ENCODE measurements around the gene CYP2R1.

The CYP2R1 gene

DNA sequence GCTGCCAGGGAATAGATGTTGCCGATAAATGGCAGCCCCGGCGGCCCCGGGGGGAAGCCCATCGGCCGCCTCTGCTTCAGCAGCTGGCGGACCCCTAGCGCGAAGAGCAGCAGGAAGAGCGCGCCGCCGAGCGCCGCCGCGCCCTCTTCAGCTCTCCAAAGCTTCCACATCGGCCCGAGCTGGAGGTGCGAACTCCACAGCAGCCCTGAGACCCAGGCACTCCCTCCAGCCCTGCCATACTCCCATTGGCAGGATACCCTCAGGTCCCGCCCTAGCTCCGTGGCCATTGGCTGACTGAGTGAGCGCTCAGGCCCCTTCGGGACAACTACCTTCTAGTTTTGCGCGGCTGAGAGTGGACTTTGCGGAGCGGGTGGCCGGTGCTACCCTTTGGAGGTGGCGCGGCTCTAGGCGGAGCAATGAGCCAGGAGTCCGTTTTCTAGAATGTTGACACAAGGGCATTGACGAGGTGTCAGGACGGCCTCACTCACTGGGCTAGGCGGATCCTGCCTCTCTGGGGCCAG lies at the start of gene CYP2R1:
Gene CYP2R1, minus strand, starts transcription at position 196 of the 521 bp plus-strand sequence. Its CDS starts 26 bp downstream, at position 170.
- DNase-seq (ENCODE audit: extremely low spot score, insufficient read length, low read depth) (peak; percentile 95), FAIRE-seq (peak; percentile 98)

DNA sequence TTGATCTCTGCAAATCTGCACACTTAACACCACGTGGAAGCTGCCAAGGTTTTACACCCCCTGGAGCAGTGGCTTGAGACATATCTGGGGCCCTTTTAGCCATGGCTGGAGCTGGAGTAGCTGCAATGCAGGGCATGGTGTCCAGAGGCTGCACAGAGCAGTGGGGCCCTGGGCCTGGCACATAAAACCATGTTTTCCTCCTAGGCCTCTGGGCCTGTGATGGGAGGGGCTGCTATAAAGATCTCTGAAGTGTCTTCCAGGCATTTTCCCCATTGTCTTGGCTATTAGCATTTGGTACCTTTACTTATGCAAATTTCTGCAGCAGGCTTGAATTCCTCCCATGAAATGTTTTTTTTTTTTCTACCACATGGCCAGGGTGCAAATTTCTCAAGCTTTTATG lies 46.9 kb upstream of the CYP2R1 start:
- no peak for DNase-seq (ENCODE audit: extremely low spot score, insufficient read length, low read depth)
- no peak for FAIRE-seq

- FAIRE-seq (no peak), DNase-seq (ENCODE audit: extremely low spot score, insufficient read length, low read depth) (no peak)
Observed at GRCh38 chr11:14934641-14935351, 42.8 kb upstream of the CYP2R1 start.

GRCh38 chr11:14932447-14932846 lies 40.4 kb upstream of the CYP2R1 start:
- DNase-seq (ENCODE audit: extremely low spot score, insufficient read length, low read depth) = no peak
- no peak for FAIRE-seq

DNA sequence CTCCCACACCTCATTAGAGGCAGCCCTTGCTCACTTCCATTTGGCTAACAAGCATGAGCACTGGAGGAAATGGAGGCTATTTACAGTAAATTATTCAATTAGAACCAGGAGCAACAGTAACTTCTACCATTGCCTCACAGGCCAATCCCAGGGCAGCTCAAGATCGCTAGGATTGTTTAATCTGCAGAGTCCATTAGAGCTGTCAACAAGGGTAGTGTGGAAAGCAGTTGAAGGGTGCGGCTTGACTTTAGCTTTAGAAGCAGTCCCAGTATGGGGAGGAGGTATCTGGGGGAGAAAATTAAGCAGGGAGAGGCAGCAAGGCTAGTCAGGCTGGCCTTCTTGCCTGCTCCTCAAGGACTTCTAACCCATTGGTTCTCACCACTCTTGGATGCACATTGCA lies 38.3 kb upstream of the CYP2R1 start:
- FAIRE-seq (no peak), DNase-seq (ENCODE audit: extremely low spot score, insufficient read length, low read depth) (no peak)

GRCh38 chr11:14927146-14927545 lies 35.1 kb upstream of the CYP2R1 start:
- no peak for FAIRE-seq
- no peak for DNase-seq (ENCODE audit: extremely low spot score, insufficient read length, low read depth)

DNA sequence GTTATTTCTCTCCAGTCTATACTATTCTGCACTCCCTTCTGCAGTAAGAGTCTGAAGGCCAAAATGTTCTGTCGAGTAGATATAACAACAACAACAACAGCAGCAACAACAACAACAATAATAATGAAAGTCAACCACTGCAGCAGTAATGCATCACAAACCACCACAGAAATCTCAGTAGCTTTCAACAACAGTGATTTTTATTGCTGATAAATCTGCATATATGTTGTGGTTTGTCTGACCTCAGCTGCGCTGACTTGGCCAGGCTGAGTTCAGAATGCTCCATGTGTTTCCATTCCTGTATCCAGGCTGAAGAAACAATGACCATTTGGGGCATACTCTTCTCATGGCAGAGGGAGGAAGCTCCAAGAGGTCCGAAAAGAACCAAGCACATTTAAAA lies 32.3 kb upstream of the CYP2R1 start:
- FAIRE-seq (no peak), DNase-seq (ENCODE audit: extremely low spot score, insufficient read length, low read depth) (no peak)

- DNase-seq (ENCODE audit: extremely low spot score, insufficient read length, low read depth) (no peak), FAIRE-seq (no peak)
Observed at GRCh38 chr11:14916403-14916802, 24.4 kb upstream of the CYP2R1 start.

GRCh38 chr11:14914536-14914935 lies 22.5 kb upstream of the CYP2R1 start:
- no peak for FAIRE-seq

GRCh38 chr11:14908214-14908880 lies 16.3 kb upstream of the CYP2R1 start:
- FAIRE-seq (peak; percentile 78), DNase-seq (ENCODE audit: extremely low spot score, insufficient read length, low read depth) (no peak)

More at GRCh38 chr11:14914536-14914935, 22.5 kb upstream of the CYP2R1 start:
- DNase-seq (ENCODE audit: extremely low spot score, insufficient read length, low read depth) = no peak

DNA sequence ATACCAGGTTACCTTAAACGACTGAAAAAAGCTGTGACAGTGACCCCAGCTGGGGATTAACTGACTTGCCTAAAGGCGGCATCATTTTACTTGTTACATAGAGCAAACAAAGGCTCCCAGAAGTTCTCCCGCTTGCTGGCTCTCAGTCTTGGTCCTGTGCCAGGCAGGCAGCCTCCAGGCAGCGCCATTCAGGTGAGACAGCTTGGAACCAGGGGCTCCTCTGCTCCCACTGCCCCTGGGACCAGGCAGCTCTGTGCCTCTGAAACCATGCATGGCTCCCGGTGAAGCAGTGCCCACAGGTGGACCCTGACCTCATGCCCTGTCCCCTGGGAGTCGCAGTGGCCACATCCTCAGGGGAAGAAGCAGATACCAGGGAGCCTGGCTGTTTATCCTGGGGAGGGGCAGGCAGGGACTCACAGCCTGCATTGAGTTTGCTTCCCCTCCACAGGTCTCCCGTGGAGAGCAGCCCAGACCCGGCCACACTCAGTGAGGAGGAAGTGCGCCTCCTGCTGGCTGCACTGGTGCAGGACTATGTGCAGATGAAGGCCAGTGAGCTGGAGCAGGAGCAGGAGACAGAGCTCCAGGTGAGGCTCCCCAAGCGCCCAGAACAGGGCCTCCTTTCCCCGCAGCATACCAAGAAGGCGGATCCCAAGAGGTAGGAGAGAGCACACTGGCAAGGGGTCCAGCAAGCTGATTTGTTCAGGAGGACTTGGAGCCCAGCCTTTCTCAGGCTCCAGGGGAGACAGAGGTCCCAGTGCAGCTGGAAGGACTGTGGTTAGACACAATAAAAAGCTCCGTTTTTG lies 15.6 kb upstream of the CYP2R1 start:
- peak; percentile 62 for FAIRE-seq

DNA sequence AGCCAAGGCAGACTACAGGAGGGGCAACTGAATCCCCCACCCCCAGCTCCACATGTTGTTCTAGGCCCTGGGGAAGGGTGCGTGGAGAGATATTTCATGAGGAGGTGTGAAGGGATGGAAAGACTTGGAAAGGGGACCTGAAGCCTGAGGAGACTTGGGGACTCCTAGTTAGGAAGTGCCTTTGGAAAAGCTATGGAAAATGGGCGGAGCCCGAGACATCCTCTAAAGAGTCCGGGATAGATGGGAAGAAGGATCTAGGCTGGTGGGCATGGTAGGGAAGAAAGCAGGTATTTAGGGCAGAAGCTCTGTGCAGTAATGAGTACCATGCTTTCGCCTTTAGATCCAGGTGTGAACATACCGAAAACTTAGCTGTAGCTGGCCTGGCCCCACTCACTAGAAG lies 15.0 kb upstream of the CYP2R1 start:
- FAIRE-seq (no peak), DNase-seq (ENCODE audit: extremely low spot score, insufficient read length, low read depth) (no peak)

More for the DNA sequence above, 15.6 kb upstream of the CYP2R1 start:
- DNase-seq (ENCODE audit: extremely low spot score, insufficient read length, low read depth) = no peak

- no peak for DNase-seq (ENCODE audit: extremely low spot score, insufficient read length, low read depth)
- no peak for FAIRE-seq
Observed at GRCh38 chr11:14906578-14906977, 14.5 kb upstream of the CYP2R1 start.

DNA sequence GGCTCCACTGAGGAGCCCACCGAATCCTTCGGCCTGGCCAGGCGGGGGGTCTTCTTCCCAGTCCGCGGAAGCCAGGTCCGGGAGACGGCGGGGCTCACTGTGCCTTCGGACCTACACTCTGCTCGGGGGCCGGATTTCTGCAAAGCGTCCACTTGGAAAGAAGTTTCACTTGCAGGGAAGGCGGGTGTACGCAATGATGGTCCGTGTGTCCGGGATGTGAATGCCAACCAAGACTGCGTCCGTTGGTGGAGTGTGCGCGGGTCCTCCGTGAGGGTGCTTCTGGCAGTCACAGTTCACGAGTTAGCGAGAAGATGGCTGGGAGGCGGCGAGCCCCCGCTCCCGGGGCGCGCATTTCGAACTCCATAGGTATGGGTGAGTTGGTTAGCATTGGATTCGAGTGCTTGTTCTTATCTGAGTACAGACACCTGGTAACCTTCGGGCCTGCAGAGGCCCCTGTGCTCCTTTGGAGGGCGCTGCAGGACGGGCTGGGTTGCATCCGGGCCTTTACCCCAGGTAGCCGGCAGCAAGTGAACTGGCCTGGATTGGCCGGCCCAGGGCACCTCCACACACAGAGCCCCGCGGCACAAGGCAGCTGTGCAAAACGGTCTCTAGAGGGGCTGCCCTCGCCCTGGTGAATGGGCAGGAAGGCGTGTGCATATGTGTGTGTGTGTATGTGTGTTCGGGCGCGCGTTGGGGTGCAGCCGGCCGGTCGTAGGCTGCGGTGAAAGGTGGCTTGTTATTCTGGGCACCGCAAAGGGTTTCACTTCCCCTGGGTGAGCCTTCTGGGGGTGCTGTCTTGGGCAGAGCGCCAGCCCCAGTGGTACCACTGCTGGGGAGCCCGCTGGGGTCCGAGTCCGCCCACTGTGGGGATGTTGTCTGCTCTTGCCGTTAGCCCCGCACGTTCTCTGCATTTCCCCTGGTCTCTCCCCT lies 13.3 kb upstream of the CYP2R1 start:
- peak; percentile 51 for DNase-seq (ENCODE audit: extremely low spot score, insufficient read length, low read depth)
- FAIRE-seq = peak; percentile 76

- DNase-seq (ENCODE audit: extremely low spot score, insufficient read length, low read depth) (peak; percentile 37), FAIRE-seq (no peak)
Observed at GRCh38 chr11:14904745-14905103, 12.7 kb upstream of the CYP2R1 start.

DNA sequence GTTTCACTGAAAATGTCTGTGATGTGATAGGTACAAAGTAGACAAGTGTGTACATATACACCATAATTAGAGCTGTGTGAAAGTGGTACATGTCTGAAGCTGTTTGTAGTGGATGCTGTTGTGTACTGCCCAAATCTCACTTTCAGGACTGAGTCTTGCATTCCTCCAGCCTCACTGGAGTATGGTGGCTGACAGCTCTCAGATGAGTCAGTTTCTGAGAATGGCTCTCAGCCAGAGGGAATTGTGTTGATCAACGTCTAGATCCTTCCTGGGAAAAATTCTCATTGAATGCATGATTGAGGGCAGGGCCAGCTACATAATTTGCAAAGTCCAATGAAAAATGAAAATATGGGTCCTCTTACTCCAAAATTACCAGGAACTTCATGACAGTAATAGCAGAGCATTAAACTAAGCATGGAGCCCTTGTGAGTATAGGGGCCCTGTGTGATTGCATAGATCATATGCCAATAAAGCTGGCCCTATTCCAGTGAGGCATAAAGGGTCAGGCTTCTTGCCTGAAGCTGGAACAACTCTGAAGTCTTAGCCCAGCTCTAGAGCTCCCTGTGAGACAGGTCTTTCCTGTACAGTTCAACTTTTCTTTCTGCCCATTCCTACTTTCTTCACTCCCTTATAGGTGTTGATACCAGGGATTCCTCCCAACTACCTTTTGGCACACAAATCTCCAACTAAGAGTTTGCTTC lies 10.8 kb upstream of the CYP2R1 start:
- DNase-seq (ENCODE audit: extremely low spot score, insufficient read length, low read depth) = no peak
- no peak for FAIRE-seq

- no peak for DNase-seq (ENCODE audit: extremely low spot score, insufficient read length, low read depth)
- FAIRE-seq = no peak
Observed at GRCh38 chr11:14898906-14899305, 6.9 kb upstream of the CYP2R1 start.

- DNase-seq (ENCODE audit: extremely low spot score, insufficient read length, low read depth) (no peak), FAIRE-seq (no peak)
Observed at GRCh38 chr11:14898355-14898754, 6.3 kb upstream of the CYP2R1 start.

Measured in GM18507 (cell line).